Fibroblast of lung (primary cell): ENCODE data around the gene NMNAT2. TPM values are rescaled to one million over a fixed set of nuclear protein-coding genes. Genes with fewer than 3 reads are reported as not detected.

Experiments used
- DNase-seq, 2 donors: peaks; one replicate each; pipeline versions ENCODE4 v3.0.0 to v3.0.0-alpha.2; 2010; ENCODE audit warnings: low read depth in 2 of 2
- H2AFZ ChIP-seq: 2 replicates; pipeline ENCODE4 v1.5.1; 2012; ENCODE audit warnings: low read length, control low read depth, inconsistent platforms
- H3K27ac ChIP-seq: 2 replicates; pipeline ENCODE4 v1.5.1; 2011; ENCODE audit warnings: low read length, control low read depth; ENCODE audit not compliant: insufficient read depth
- H3K27me3 ChIP-seq: 2 replicates; pipeline ENCODE4 v1.5.1; 2011; ENCODE audit warnings: mild to moderate bottlenecking, low read length; ENCODE audit not compliant: control insufficient read depth, insufficient read depth
- H3K36me3 ChIP-seq: 2 replicates; pipeline ENCODE4 v1.5.1; 2011; ENCODE audit warnings: low read length; ENCODE audit not compliant: control insufficient read depth, insufficient read depth
- H3K4me1 ChIP-seq: 2 replicates; pipeline ENCODE4 v1.5.1; 2011; ENCODE audit warnings: low read length; ENCODE audit not compliant: control insufficient read depth, insufficient read depth; ENCODE audit errors: extremely low read depth
- H3K4me2 ChIP-seq: 2 replicates; pipeline ENCODE4 v1.5.1; 2011; ENCODE audit warnings: low read length, control low read depth; ENCODE audit not compliant: insufficient read depth; ENCODE audit errors: extremely low read depth
- H3K4me3 ChIP-seq, 4 experiments: fragments of 200-600 bp in 1 of 4; sonication (generic) in 1 of 4; replicated peaks in 1 of 4; 2 replicates each; pipeline ENCODE4 v1.5.1; 2011 to 2016; ENCODE audit warnings: low read length in 4 of 4, low read depth in 3 of 4, mild to moderate bottlenecking in 3 of 4, control low read depth in 2 of 4, inconsistent platforms in 1 of 4, mixed read lengths in 1 of 4; ENCODE audit not compliant: insufficient read depth in 1 of 4; ENCODE audit errors: control extremely low read depth in 1 of 4
- H3K79me2 ChIP-seq: 2 replicates; pipeline ENCODE4 v1.5.1; 2012; ENCODE audit warnings: mild to moderate bottlenecking, low read length, inconsistent platforms; ENCODE audit not compliant: control insufficient read depth, insufficient read depth
- H3K9ac ChIP-seq: 2 replicates; pipeline ENCODE4 v1.5.1; 2011; ENCODE audit warnings: mild to moderate bottlenecking, low read length, control low read depth; ENCODE audit not compliant: insufficient read depth
- H3K9me3 ChIP-seq: 2 replicates; pipeline ENCODE4 v1.5.1; 2012; ENCODE audit warnings: low read depth, low read length; ENCODE audit not compliant: control insufficient read depth, insufficient read depth
- H4K20me1 ChIP-seq: 2 replicates; pipeline ENCODE4 v1.5.1; 2011; ENCODE audit warnings: low read length; ENCODE audit not compliant: control insufficient read depth, insufficient read depth; ENCODE audit errors: extremely low read depth
- CTCF ChIP-seq, 2 donors: IDR thresholded peaks in 1 of 2; conservative IDR thresholded peaks in 1 of 2; 1 replicate in 1 of 2; 2 replicates in 1 of 2; pipeline ENCODE4 v1.5.1; 2011 to 2012; ENCODE audit warnings: low read length in 2 of 2, control low read depth in 1 of 2, inconsistent platforms in 1 of 2, low read depth in 1 of 2, mild to moderate bottlenecking in 1 of 2
- EZH2 ChIP-seq: IDR thresholded peaks from 2 replicates; pipeline ENCODE4 v1.5.1; 2012; ENCODE audit warnings: low read length, control low read depth, mild to moderate bottlenecking; ENCODE audit errors: missing control alignments
- polyA plus RNA-seq, 2 donors: library from polyadenylated mRNA; depleted of rRNA in 1 of 2; stranded (reverse) in 1 of 2; unstranded in 1 of 2; fragments of >200 nt; gene quantifications; 2 replicates each; pipeline ENCODE4 v1.2.1, GENCODE V29; 2011 to 2012; ENCODE audit warnings: missing spikeins in 1 of 2
- total RNA-seq: library from RNA; depleted of rRNA; stranded (reverse); fragments of >200 nt; gene quantifications from 2 replicates; pipeline ENCODE4 v1.2.1, GENCODE V29; 2014

Gene NMNAT2
- total and polyA plus RNA-seq, 2 donors (not counting 1 experiment from before 2014, with no cell fraction given): under 0.01 to 0.61 TPM

GRCh38 chr1:183246436-183246835 is 171.7 kb downstream of the NMNAT2 start:
- Histone ChIP-seq H3K9me3 (no peaks in the 10 kb centered on the region), H3K4me1 (peaks cover 14% of the 10 kb centered on the region), H3K9ac (no peak overlapping the region), H3K27me3 (no peaks in the 10 kb centered on the region), H4K20me1 (no peaks in the 10 kb centered on the region), H3K27ac (no peak overlapping the region), H3K79me2 (no peaks in the 10 kb centered on the region), H3K4me3 (no peak overlapping the region), H2AFZ (no peak overlapping the region), H3K4me2 (no peak overlapping the region), H3K36me3 (no peaks in the 10 kb centered on the region)
- no peak for TF ChIP-seq EZH2
- TF ChIP-seq CTCF (conservative IDR thresholded peaks at IDR 0.05 in 1 of 2, IDR thresholded peaks at IDR 0.05 in 1 of 2; ENCODE audit: low read depth in 1 of 2, low read length in 2 of 2): no peak
- DNase-seq: no peak

- Histone ChIP-seq H3K9me3 (no peaks in the 10 kb centered on the region), H4K20me1 (no peaks in the 10 kb centered on the region), H3K36me3 (no peaks in the 10 kb centered on the region), H2AFZ (no peak overlapping the region), H3K9ac (no peak overlapping the region), H3K4me3 (no peak overlapping the region), H3K27me3 (no peaks in the 10 kb centered on the region), H3K4me2 (no peak overlapping the region), H3K27ac (no peak overlapping the region), H3K4me1 (peaks cover 15% of the 10 kb centered on the region), H3K79me2 (no peaks in the 10 kb centered on the region)
- DNase-seq: no peak
- TF ChIP-seq CTCF (conservative IDR thresholded peaks at IDR 0.05 in 1 of 2, IDR thresholded peaks at IDR 0.05 in 1 of 2; ENCODE audit: low read depth in 1 of 2, low read length in 2 of 2) (no peak), EZH2 (no peak)
Measured at GRCh38 chr1:183245357-183245756, 172.8 kb downstream of the NMNAT2 start.

DNA sequence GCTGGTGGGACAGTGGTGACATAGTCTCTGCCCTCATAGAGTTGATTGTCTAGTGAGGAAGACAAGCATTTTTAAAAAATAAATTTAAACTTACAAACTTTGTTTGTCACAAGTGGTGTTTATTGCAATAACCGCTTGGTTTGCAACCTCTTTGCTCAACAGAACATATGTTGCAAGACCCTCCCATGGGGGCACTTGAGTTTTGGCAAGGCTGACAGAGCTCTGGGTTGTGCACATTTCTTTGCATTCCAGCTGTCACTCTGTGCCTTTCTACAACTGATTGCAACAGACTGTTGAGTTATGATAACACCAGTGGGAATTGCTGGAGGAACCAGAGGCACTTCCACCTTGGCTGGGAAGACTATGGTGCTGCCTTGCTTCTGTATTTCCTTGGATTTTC is 173.7 kb downstream of the NMNAT2 start:
- H2AFZ ChIP-seq: no peak overlapping the region
- H3K36me3 ChIP-seq: no peaks in the 10 kb centered on the region
- H3K9ac ChIP-seq: no peak overlapping the region
- no peaks in the 10 kb centered on the region for H3K9me3 ChIP-seq
- H4K20me1 ChIP-seq: no peaks in the 10 kb centered on the region
- no peaks in the 10 kb centered on the region for H3K27me3 ChIP-seq
- no peak overlapping the region for H3K4me3 ChIP-seq
- TF ChIP-seq CTCF (conservative IDR thresholded peaks at IDR 0.05 in 1 of 2, IDR thresholded peaks at IDR 0.05 in 1 of 2; ENCODE audit: low read depth in 1 of 2, low read length in 2 of 2): no peak
- no peak for TF ChIP-seq EZH2
- H3K4me1 ChIP-seq: peaks cover 15% of the 10 kb centered on the region
- H3K79me2 ChIP-seq: no peaks in the 10 kb centered on the region
- H3K27ac ChIP-seq: peak overlapping the region; percentile 19
- H3K4me2 ChIP-seq: no peak overlapping the region
- peak in 1 of 2 donors; percentile 96 for DNase-seq
